GM23338 (cell line): ENCODE measurements around the gene XRRA1.

Experiments used
- CREB1 ChIP-seq: fragments of 250-450 bp; sonication (Bioruptor Pico); IDR thresholded peaks from 2 replicates; pipeline ENCODE4 v1.5.0; 2020; ENCODE audit warnings: low read depth, mild to moderate bottlenecking, moderate library complexity
- CTCF ChIP-seq, 2 experiments: fragments of 200-600 bp in 1 of 2; sonication (generic) in 1 of 2; conservative IDR thresholded peaks; 2 replicates each; pipeline versions ENCODE4 v1.5.1 to v1.6.1; 2016 to 2017; ENCODE audit warnings: antibody characterized with exemption in 2 of 2, low read depth in 2 of 2, mild to moderate bottlenecking in 2 of 2, moderate library complexity in 1 of 2
- EZH2 ChIP-seq: fragments of 200-600 bp; sonication (generic); IDR thresholded peaks from one replicate; pipeline ENCODE4 v1.8.0; 2017; ENCODE audit warnings: antibody characterized with exemption, mild to moderate bottlenecking, low read depth; ENCODE audit not compliant: unreplicated experiment
- EZH2phosphoT487 ChIP-seq: fragments of 200-600 bp; sonication (generic); IDR thresholded peaks from one replicate; pipeline ENCODE4 v1.8.1; 2018; ENCODE audit warnings: antibody characterized with exemption; ENCODE audit not compliant: unreplicated experiment
- POLR2AphosphoS5 ChIP-seq: IDR thresholded peaks from 2 replicates; pipeline ENCODE4 v1.6.1; 2016; ENCODE audit warnings: antibody characterized with exemption, low read depth
- ZNF114 ChIP-seq: fragments of 250-450 bp; sonication (Bioruptor Pico); IDR thresholded peaks from 2 replicates; pipeline ENCODE4 v1.5.0; 2020; ENCODE audit warnings: mild to moderate bottlenecking, moderate library complexity

- no peak for TF ChIP-seq CTCF (conservative IDR thresholded peaks at IDR 0.05; ENCODE audit: low read depth in 2 of 2)
- no peak for TF ChIP-seq CREB1 (CRISPR knock-in tag)
- TF ChIP-seq EZH2phosphoT487, result no peak
- no peak for TF ChIP-seq ZNF114
- TF ChIP-seq EZH2, result no peak
- TF ChIP-seq POLR2AphosphoS5, result no peak
These were observed 82.3 kb downstream of the XRRA1 start for GRCh38 chr11:74866557-74866956.
